ENCODE results near the gene CCDC93. TPM values are rescaled to one million over a fixed set of nuclear protein-coding genes. Genes with fewer than 3 reads are reported as not detected.

The CCDC93 gene
- total RNA-seq, 1 donor from 2014 or later, result 37.8 TPM

DNA sequence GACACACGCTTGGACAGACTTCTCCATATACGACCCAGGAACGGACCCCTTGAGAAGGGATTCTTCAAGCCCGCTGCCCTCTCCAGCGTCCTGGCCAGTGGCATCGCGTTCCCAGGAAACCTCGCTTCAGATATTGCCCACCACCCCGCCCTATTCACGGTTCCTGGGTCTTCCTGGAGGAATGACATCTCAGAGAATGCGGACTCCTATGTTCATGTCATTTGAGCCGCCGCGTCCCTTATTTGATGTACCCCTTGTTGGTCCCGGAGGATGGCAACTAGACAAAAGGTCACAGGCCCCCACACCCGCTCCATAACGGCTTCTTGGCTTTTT is 588 bp upstream of the CCDC93 start:
- TF ChIP-seq, protein P1, sequence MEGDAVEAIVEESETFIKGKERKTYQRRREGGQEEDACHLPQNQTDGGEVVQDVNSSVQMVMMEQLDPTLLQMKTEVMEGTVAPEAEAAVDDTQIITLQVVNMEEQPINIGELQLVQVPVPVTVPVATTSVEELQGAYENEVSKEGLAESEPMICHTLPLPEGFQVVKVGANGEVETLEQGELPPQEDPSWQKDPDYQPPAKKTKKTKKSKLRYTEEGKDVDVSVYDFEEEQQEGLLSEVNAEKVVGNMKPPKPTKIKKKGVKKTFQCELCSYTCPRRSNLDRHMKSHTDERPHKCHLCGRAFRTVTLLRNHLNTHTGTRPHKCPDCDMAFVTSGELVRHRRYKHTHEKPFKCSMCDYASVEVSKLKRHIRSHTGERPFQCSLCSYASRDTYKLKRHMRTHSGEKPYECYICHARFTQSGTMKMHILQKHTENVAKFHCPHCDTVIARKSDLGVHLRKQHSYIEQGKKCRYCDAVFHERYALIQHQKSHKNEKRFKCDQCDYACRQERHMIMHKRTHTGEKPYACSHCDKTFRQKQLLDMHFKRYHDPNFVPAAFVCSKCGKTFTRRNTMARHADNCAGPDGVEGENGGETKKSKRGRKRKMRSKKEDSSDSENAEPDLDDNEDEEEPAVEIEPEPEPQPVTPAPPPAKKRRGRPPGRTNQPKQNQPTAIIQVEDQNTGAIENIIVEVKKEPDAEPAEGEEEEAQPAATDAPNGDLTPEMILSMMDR (IDR thresholded peaks at IDR 0.05), result no peak
- Histone ChIP-seq H3K27me3 (no peaks in the 10 kb centered on the region), H3K27ac (peak overlapping the region; percentile 36), H3K36me3 (no peaks in the 10 kb centered on the region), H3K4me3 (peak overlapping the region; percentile 100), H3K4me1 (peaks cover 29% of the 10 kb centered on the region), H3K9me3 (no peaks in the 10 kb centered on the region)
- DNase-seq, result no peak
- intact Hi-C loops (cut with DNase I), result no loop called here
- ATAC-seq, result no peak

DNA sequence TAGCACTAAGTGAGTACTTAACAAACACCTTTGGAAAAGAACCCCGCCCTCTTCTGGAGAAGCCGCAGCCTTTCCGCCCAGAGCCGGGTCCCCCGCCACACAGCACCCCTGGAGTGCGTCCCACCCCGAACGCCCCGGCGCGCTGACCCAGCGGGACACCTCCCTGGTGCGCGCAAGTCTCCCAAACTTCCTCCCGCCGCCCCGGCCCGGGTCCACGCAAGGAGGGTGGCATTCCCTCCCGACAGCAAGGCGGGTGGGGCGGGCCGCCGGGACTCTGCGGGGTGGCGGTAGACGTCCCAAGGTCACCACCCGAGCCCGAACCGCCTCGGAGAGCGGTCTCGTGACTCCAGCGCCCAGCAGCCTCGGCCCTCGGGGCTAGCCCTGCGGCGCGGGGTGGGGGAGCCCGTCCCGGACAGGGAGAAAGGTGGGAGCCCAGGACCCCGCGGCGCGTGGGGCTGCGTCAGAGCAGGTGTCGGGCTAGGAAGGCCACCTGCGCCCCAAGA is 598 bp downstream of the CCDC93 start:
- intact Hi-C loops (cut with DNase I), result no loop called here
- Histone ChIP-seq H3K9me3 (no peaks in the 10 kb centered on the region), H3K4me1 (peaks cover 29% of the 10 kb centered on the region), H3K27me3 (no peaks in the 10 kb centered on the region), H3K27ac (peak overlapping the region; percentile 92), H3K36me3 (peaks cover 5% of the 10 kb centered on the region), H3K4me3 (peak overlapping the region; percentile 100)
- TF ChIP-seq, protein P1 (IDR thresholded peaks at IDR 0.05), result no peak
- DNase-seq, result peak; percentile 86
- ATAC-seq, result peak; percentile 65

DNA sequence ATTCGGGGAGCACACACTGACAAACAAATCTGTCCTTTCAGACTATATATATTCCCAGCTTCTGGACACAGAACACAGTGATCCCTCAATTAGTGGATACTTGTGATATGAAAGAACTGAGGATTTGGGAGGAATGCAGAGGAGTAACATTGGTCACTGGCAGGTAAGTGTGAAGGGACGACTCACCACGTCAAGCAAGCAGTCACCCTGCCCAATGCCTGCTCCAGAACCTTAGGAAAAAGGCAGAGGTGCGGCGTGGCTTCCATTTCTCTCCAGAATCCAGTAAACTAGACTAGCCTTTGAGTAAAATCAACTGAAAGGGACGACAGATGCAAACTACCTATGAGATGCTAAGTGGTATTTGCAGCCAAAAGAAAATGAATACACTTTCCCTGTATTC is 1.1 kb downstream of the CCDC93 start:
- TF ChIP-seq, protein P1 (IDR thresholded peaks at IDR 0.05), result no peak
- no peak overlapping the region for H3K27ac ChIP-seq
- DNase-seq (no peak), ATAC-seq (no peak)
- peak overlapping the region; percentile 100 for H3K4me3 ChIP-seq
- intact Hi-C loops (cut with DNase I), result no loop called here
- H3K27me3 ChIP-seq, result no peaks in the 10 kb centered on the region
- H3K4me1 ChIP-seq, result peaks cover 29% of the 10 kb centered on the region
- peaks cover 10% of the 10 kb centered on the region for H3K36me3 ChIP-seq
- no peaks in the 10 kb centered on the region for H3K9me3 ChIP-seq

DNA sequence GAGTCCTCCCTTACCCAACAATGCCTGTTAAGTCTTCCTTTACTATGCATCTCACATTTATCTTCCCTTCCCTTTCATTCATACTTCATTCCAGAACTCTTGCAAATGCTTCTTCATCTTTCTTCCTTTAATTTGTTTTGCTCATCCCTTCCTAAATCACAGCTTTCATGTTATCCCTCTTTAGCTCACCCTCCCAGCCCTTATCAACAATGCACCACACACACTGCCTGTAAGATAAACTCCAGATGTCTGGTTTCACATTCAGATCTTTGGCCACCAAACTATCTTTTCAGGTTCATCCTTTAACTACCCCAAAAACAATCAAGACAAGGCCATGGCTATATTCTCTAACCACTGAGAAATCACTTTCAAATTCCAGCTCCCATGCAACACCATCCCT is 3.4 kb downstream of the CCDC93 start:
- Histone ChIP-seq H3K27me3 (no peaks in the 10 kb centered on the region), H3K4me1 (peaks cover 29% of the 10 kb centered on the region), H3K27ac (no peak overlapping the region), H3K9me3 (no peaks in the 10 kb centered on the region), H3K4me3 (no peak overlapping the region), H3K36me3 (peaks cover 31% of the 10 kb centered on the region)
- ATAC-seq (no peak), DNase-seq (no peak)
- TF ChIP-seq, protein P1 (IDR thresholded peaks at IDR 0.05), result no peak
- intact Hi-C loops (cut with DNase I), result no loop called here

DNA sequence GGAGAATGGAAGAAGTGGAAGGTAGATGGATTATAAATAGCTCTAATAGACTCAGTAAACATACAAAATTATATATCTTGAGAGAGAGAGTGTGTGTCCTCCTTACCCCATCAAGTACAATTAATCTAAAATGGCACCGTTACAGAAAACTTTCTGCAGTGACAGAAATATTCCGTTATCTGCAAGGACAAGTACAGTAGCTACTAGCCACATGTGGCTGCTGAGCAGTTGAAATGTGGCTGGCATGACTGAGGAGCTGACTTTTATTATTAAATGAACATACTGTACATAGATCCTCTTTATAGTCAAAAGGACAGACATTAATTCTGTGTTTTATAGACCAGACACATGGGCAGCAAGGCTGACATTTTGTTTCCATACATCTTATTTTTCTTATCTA is 7.0 kb downstream of the CCDC93 start:
- ATAC-seq, result no peak
- DNase-seq, result no peak
- peaks cover 64% of the 10 kb centered on the region for H3K36me3 ChIP-seq

More for the DNA sequence above, 7.0 kb downstream of the CCDC93 start:
- intact Hi-C loops (cut with DNase I), result no loop called here
- Histone ChIP-seq H3K27ac (no peak overlapping the region), H3K4me3 (no peak overlapping the region), H3K9me3 (no peaks in the 10 kb centered on the region), H3K4me1 (peaks cover 14% of the 10 kb centered on the region), H3K27me3 (no peaks in the 10 kb centered on the region)
- TF ChIP-seq, protein P1 (IDR thresholded peaks at IDR 0.05), result no peak
